Measurements from ENCODE around the gene GALNT18. TPM values are rescaled to one million over a fixed set of nuclear protein-coding genes. Genes with fewer than 3 reads are reported as not detected.

Gene GALNT18
- total RNA-seq, 1 donor: 4.7 TPM

- Histone ChIP-seq H3K36me3 (ENCODE audit: insufficient read depth, low read length) (no peaks in the 10 kb centered on the region), H3K9me3 (ENCODE audit: low read depth, low read length) (no peaks in the 10 kb centered on the region), H2AFZ (ENCODE audit: low read length) (no peak overlapping the region), H4K20me1 (ENCODE audit: insufficient read depth, low read length) (no peaks in the 10 kb centered on the region), H3K79me2 (ENCODE audit: insufficient read depth, low read length) (no peaks in the 10 kb centered on the region), H3K4me2 (ENCODE audit: insufficient read depth, low read length) (no peak overlapping the region), H3K27me3 (ENCODE audit: insufficient read depth, low read length) (peaks cover 28% of the 10 kb centered on the region), H3K4me3 (ENCODE audit: insufficient read depth, low read length) (no peak overlapping the region), H3K4me1 (ENCODE audit: insufficient read depth, low read length) (peaks cover 6% of the 10 kb centered on the region), H3K27ac (ENCODE audit: low read depth, low read length) (no peak overlapping the region)
- no peak for TF ChIP-seq CTCF (IDR thresholded peaks at IDR 0.05; ENCODE audit: extremely low read depth, low read depth, low read length)
- no peak for DNase-seq (ENCODE audit: insufficient read length, low spot score, missing footprints)
These were observed 17.3 kb downstream of the GALNT18 start for GRCh38 chr11:11604370-11604990.

- H3K4me3 ChIP-seq (ENCODE audit: insufficient read depth, low read length): no peak overlapping the region
- H3K4me1 ChIP-seq (ENCODE audit: insufficient read depth, low read length): no peaks in the 10 kb centered on the region
- DNase-seq (ENCODE audit: insufficient read length, low spot score, missing footprints): no peak
- no peaks in the 10 kb centered on the region for H3K79me2 ChIP-seq (ENCODE audit: insufficient read depth, low read length)
- H3K27me3 ChIP-seq (ENCODE audit: insufficient read depth, low read length): peaks cover 27% of the 10 kb centered on the region
- no peak overlapping the region for H3K27ac ChIP-seq (ENCODE audit: low read depth, low read length)
- no peaks in the 10 kb centered on the region for H3K9me3 ChIP-seq (ENCODE audit: low read depth, low read length)
- H3K4me2 ChIP-seq (ENCODE audit: insufficient read depth, low read length): no peak overlapping the region
- TF ChIP-seq CTCF (IDR thresholded peaks at IDR 0.05; ENCODE audit: extremely low read depth, low read depth, low read length): no peak
- no peaks in the 10 kb centered on the region for H4K20me1 ChIP-seq (ENCODE audit: insufficient read depth, low read length)
- no peak overlapping the region for H2AFZ ChIP-seq (ENCODE audit: low read length)
- no peaks in the 10 kb centered on the region for H3K36me3 ChIP-seq (ENCODE audit: insufficient read depth, low read length)
These were observed 19.8 kb downstream of the GALNT18 start for GRCh38 chr11:11602011-11602410.

GRCh38 chr11:11600288-11600687 is 21.5 kb downstream of the GALNT18 start:
- Histone ChIP-seq H3K27me3 (ENCODE audit: insufficient read depth, low read length) (peaks cover 11% of the 10 kb centered on the region), H3K4me3 (ENCODE audit: insufficient read depth, low read length) (no peak overlapping the region), H3K27ac (ENCODE audit: low read depth, low read length) (no peak overlapping the region), H3K9me3 (ENCODE audit: low read depth, low read length) (no peaks in the 10 kb centered on the region), H2AFZ (ENCODE audit: low read length) (no peak overlapping the region), H3K4me2 (ENCODE audit: insufficient read depth, low read length) (no peak overlapping the region), H3K4me1 (ENCODE audit: insufficient read depth, low read length) (no peaks in the 10 kb centered on the region), H3K79me2 (ENCODE audit: insufficient read depth, low read length) (no peaks in the 10 kb centered on the region), H4K20me1 (ENCODE audit: insufficient read depth, low read length) (no peaks in the 10 kb centered on the region), H3K36me3 (ENCODE audit: insufficient read depth, low read length) (no peaks in the 10 kb centered on the region)
- TF ChIP-seq CTCF (IDR thresholded peaks at IDR 0.05; ENCODE audit: extremely low read depth, low read depth, low read length): no peak
- DNase-seq (ENCODE audit: insufficient read length, low spot score, missing footprints): no peak

- Histone ChIP-seq H3K4me2 (ENCODE audit: insufficient read depth, low read length) (no peak overlapping the region), H3K4me3 (ENCODE audit: insufficient read depth, low read length) (no peak overlapping the region), H3K79me2 (ENCODE audit: insufficient read depth, low read length) (no peaks in the 10 kb centered on the region), H3K4me1 (ENCODE audit: insufficient read depth, low read length) (no peaks in the 10 kb centered on the region), H4K20me1 (ENCODE audit: insufficient read depth, low read length) (no peaks in the 10 kb centered on the region), H3K27ac (ENCODE audit: low read depth, low read length) (no peak overlapping the region), H3K27me3 (ENCODE audit: insufficient read depth, low read length) (peaks cover 9% of the 10 kb centered on the region), H3K36me3 (ENCODE audit: insufficient read depth, low read length) (no peaks in the 10 kb centered on the region), H2AFZ (ENCODE audit: low read length) (no peak overlapping the region), H3K9me3 (ENCODE audit: low read depth, low read length) (no peaks in the 10 kb centered on the region)
- DNase-seq (ENCODE audit: insufficient read length, low spot score, missing footprints): no peak
- TF ChIP-seq CTCF (IDR thresholded peaks at IDR 0.05; ENCODE audit: extremely low read depth, low read depth, low read length): no peak
These were observed 23.6 kb downstream of the GALNT18 start for GRCh38 chr11:11598243-11598642.

Data from osteoblast (primary cell).